HepG2 (cell line): ENCODE measurements around the gene GSTM1. TPM values are rescaled to one million over a fixed set of nuclear protein-coding genes. Genes with fewer than 3 reads are reported as not detected.

Experiments used
- ATAC-seq: fragments of 200-7000 bp; cut with Tn5 transposase; 3 replicates; pipeline ENCODE4 v1.9.1; 2020; ENCODE audit warnings: mild to moderate bottlenecking, moderate library complexity
- BruUV-seq: library from RNA; stranded (reverse); fragments of 400-500 nt; replicated peaks from 2 replicates; lab custom pipeline; 2021; lab: Mats Ljungman, UMichigan
- CTCF ChIA-PET: fragments of 300-600 bp; formaldehyde crosslinking; extraction: SDS; loops from one replicate; lab custom pipeline; 2021; ENCODE audit warnings: low total read pairs, inconsistent platforms, low intra/inter-chr PET ratio; lab: Yijun Ruan, JAX
- POLR2A ChIA-PET: fragments of 350-600 bp; sonication (Branson Sonifier 250); formaldehyde crosslinking; loops from one replicate; lab custom pipeline; 2020; ENCODE audit warnings: antibody characterized with exemption, inconsistent platforms; lab: Yijun Ruan, JAX
- DNase-seq: peaks from one replicate; pipeline ENCODE4 v3.0.0-alpha.2; 2015; ENCODE audit warnings: low spot score
- FAIRE-seq: peaks from 3 replicates; lab custom pipeline; 2011; peaks lifted over from hg19 to GRCh38; lab: Jason Lieb, UNC
- H2AFZ ChIP-seq: one replicate; pipeline ENCODE4 v1.6.1; 2011; ENCODE audit warnings: low read length, inconsistent platforms
- H3K27ac ChIP-seq: fragments of 300-600 bp; 3 replicates; pipeline ENCODE4 v1.8.0; 2011; ENCODE audit warnings: mixed run types, mild to moderate bottlenecking, mixed read lengths, low read length, inconsistent platforms; ENCODE audit not compliant: insufficient read depth; ENCODE audit errors: extremely low read length
- H3K27me3 ChIP-seq, 2 experiments: fragments of 200-600 bp in 1 of 2; 2 replicates in 1 of 2; 3 replicates in 1 of 2; pipeline versions ENCODE4 v1.6.0 to v1.8.0; 2011; ENCODE audit warnings: low read length in 2 of 2, mild to moderate bottlenecking in 2 of 2, moderate library complexity in 2 of 2, inconsistent platforms in 1 of 2; ENCODE audit not compliant: insufficient read depth in 2 of 2, control insufficient read depth in 1 of 2
- H3K36me3 ChIP-seq, 2 experiments: fragments of 200-600 bp in 1 of 2; replicated peaks in 1 of 2; 2 replicates in 1 of 2; 3 replicates in 1 of 2; pipeline versions ENCODE4 v1.5.1 to v1.8.0; 2011; ENCODE audit warnings: low read length in 2 of 2, inconsistent platforms in 1 of 2; ENCODE audit not compliant: insufficient read depth in 2 of 2, control insufficient read depth in 1 of 2
- H3K4me1 ChIP-seq: 2 replicates; pipeline ENCODE4 v1.5.1; 2012; ENCODE audit warnings: low read length, inconsistent platforms; ENCODE audit not compliant: insufficient read depth
- H3K4me2 ChIP-seq: 2 replicates; pipeline ENCODE4 v1.6.0; 2011; ENCODE audit warnings: low read depth, low read length, inconsistent platforms
- H3K4me3 ChIP-seq, 3 experiments: fragments of 200-600 bp in 1 of 3; sonication (generic), shearing (Covaris generic) in 1 of 3; replicated peaks in 1 of 3; 2 replicates each; pipeline ENCODE4 v1.5.1; 2011 to 2016; ENCODE audit warnings: low read length in 3 of 3, inconsistent platforms in 2 of 3, low read depth in 2 of 3, mild to moderate bottlenecking in 2 of 3, control low read depth in 1 of 3, mixed read lengths in 1 of 3; ENCODE audit not compliant: insufficient read depth in 1 of 3
- H3K79me2 ChIP-seq: one replicate; pipeline ENCODE4 v1.6.1; 2011; ENCODE audit warnings: low read length, inconsistent platforms; ENCODE audit not compliant: insufficient read depth
- H3K9ac ChIP-seq: 2 replicates; pipeline ENCODE4 v1.6.0; 2011; ENCODE audit warnings: mild to moderate bottlenecking, low read depth, low read length, inconsistent platforms; ENCODE audit not compliant: insufficient read depth
- H3K9me3 ChIP-seq: 2 replicates; pipeline ENCODE4 v1.5.1; 2012; ENCODE audit warnings: mild to moderate bottlenecking, low read length
- H4K20me1 ChIP-seq: 2 replicates; pipeline ENCODE4 v1.6.0; 2011; ENCODE audit warnings: inconsistent platforms, mild to moderate bottlenecking, low read length, moderate library complexity; ENCODE audit not compliant: insufficient read depth
- FOXK1 ChIP-seq: sonication (generic); formaldehyde crosslinking; IDR thresholded peaks from 2 replicates; pipeline ENCODE4 v1.4.0; 2020; ENCODE audit warnings: low read depth, missing genetic modification reagents, borderline replicate concordance
- FOXO1 ChIP-seq: sonication (generic); formaldehyde crosslinking; IDR thresholded peaks from 2 replicates; pipeline ENCODE4 v1.4.0; 2020; ENCODE audit warnings: missing genetic modification reagents
- HNRNPL ChIP-seq: fragments of 200-400 bp; formaldehyde crosslinking; IDR thresholded peaks from 2 replicates; pipeline ENCODE4 v1.6.1; 2017; ENCODE audit warnings: mild to moderate bottlenecking, low read depth, low read length
- KLF6 ChIP-seq: IDR thresholded peaks from 2 replicates; pipeline ENCODE4 v1.8.0; 2016; ENCODE audit warnings: missing biosample characterization, missing genetic modification reagents
- MATR3 ChIP-seq: sonication (generic); formaldehyde crosslinking; IDR thresholded peaks from 2 replicates; pipeline ENCODE4 v1.4.0; 2020; ENCODE audit warnings: missing genetic modification reagents
- NCOR1 ChIP-seq: fragments of 200-600 bp; sonication (generic); IDR thresholded peaks from 2 replicates; pipeline ENCODE4 v1.7.0; 2017; ENCODE audit warnings: antibody characterized with exemption, low read length, borderline replicate concordance
- PRDM15 ChIP-seq: sonication (generic); formaldehyde crosslinking; IDR thresholded peaks from 2 replicates; pipeline ENCODE4 v1.4.0; 2020; ENCODE audit warnings: missing genetic modification reagents
- TFAP4 ChIP-seq: sonication (generic); IDR thresholded peaks from 2 replicates; pipeline ENCODE4 v1.6.1; 2016; ENCODE audit warnings: low read depth, borderline replicate concordance
- TOE1 ChIP-seq: sonication (generic); formaldehyde crosslinking; IDR thresholded peaks from 2 replicates; pipeline ENCODE4 v1.4.0; 2020; ENCODE audit warnings: mild to moderate bottlenecking, missing genetic modification reagents
- ZNF24 ChIP-seq: fragments of 450-650 bp; IDR thresholded peaks from 2 replicates; pipeline ENCODE4 v1.6.1; 2017; ENCODE audit warnings: antibody characterized with exemption, mild to moderate bottlenecking
- ZNF510 ChIP-seq: sonication (generic); formaldehyde crosslinking; IDR thresholded peaks from 2 replicates; pipeline ENCODE4 v1.4.0; 2020; ENCODE audit warnings: low read depth, mild to moderate bottlenecking, missing genetic modification reagents
- ZNF790 ChIP-seq: sonication (generic); formaldehyde crosslinking; IDR thresholded peaks from 2 replicates; pipeline ENCODE4 v1.8.0; 2022; ENCODE audit warnings: missing genetic modification reagents, mild to moderate bottlenecking, borderline replicate concordance
- ZNF883 ChIP-seq: sonication (generic); formaldehyde crosslinking; IDR thresholded peaks from 2 replicates; pipeline ENCODE4 v1.5.1; 2020; ENCODE audit warnings: mild to moderate bottlenecking, missing genetic modification reagents; ENCODE audit errors: not compliant biosample characterization
- WGBS: methylation state at CpG from one replicate; pipeline ENCODE4 v1.1.6; 2017; ENCODE audit warnings: low lambda C conversion rate; 5-methylcytosine and 5-hydroxymethylcytosine counted together
- in situ Hi-C: cut with HindIII; loops from 2 replicates; pipeline ENCODE4 v1.10.0; 2017; ENCODE audit warnings: low pct_unique_long_range_greater_than_20kb; ENCODE audit not compliant: extremely low pct_ligation_motif_present
- intact Hi-C: fragments of 100-400 bp; cut with micrococcal nuclease; formaldehyde crosslinking; loops from one replicate; pipeline ENCODE4 v1.10.0; 2022; ENCODE audit not compliant: unreplicated experiment
- polyA plus RNA-seq, 8 experiments: library from polyadenylated mRNA; depleted of rRNA in 3 of 8; stranded (reverse) in 7 of 8; unstranded in 1 of 8; fragments of >200 nt; fragmentation: Illumina TruSeq in 4 of 8; extraction: Trizol in 4 of 8; gene quantifications; 2 replicates each; pipeline versions ENCODE4 v1.2.1 to v1.2.3, GENCODE V29; 2011 to 2016; ENCODE audit warnings: low read depth in 4 of 8, missing spikeins in 1 of 8, mixed read lengths in 1 of 8; ENCODE audit not compliant: insufficient read depth in 1 of 8
- total RNA-seq, 5 experiments: library from RNA; depleted of rRNA; stranded (reverse); fragments of >200 nt; fragmentation: Illumina TruSeq; extraction: Trizol; gene quantifications; 2 replicates each; pipeline ENCODE4 v1.2.3, GENCODE V29; 2016; ENCODE audit warnings: low read depth in 1 of 5

GSTM1 gene
- total and polyA plus RNA-seq, 2 of the 13 experiments (the other 11 are each of a cell fraction or from before 2014, with no cell fraction given), result 0.42 TPM; not detected in 1

- no peak for ATAC-seq
- H3K4me3 ChIP-seq, result no peak overlapping the region
- 56% methylated on average over 5 of the region's 5 CpGs for WGBS
- no peaks in the 10 kb centered on the region for H3K79me2 ChIP-seq
- H3K9me3 ChIP-seq, result no peaks in the 10 kb centered on the region
- no peak overlapping the region for H3K9ac ChIP-seq
- no peak overlapping the region for H3K4me2 ChIP-seq
- DNase-seq, result no peak
- peaks cover 3 to 35% of the 10 kb centered on the region in 2 experiments; a peak in 3 of 5 replicates for H3K27me3 ChIP-seq
- H4K20me1 ChIP-seq, result no peaks in the 10 kb centered on the region
- H3K36me3 ChIP-seq, result no peaks in the 10 kb centered on the region
- no peak overlapping the region for H3K27ac ChIP-seq
- TF ChIP-seq TOE1 (CRISPR knock-in tag) (no peak), ZNF883 (no peak), KLF6 (CRISPR knock-in tag) (no peak), PRDM15 (CRISPR knock-in tag) (no peak), ZNF24 (no peak), ZNF510 (no peak), ZNF790 (no peak), HNRNPL (no peak), NCOR1 (no peak), MATR3 (CRISPR knock-in tag) (no peak), FOXK1 (CRISPR knock-in tag) (no peak), TFAP4 (no peak), FOXO1 (CRISPR knock-in tag) (no peak)
- no peak overlapping the region for H2AFZ ChIP-seq
- FAIRE-seq, result no peak
- intact Hi-C loops (loop anchor here (1.0 to 10.0 kb wide), 2 partner anchors 56 to 267 kb away; partner anchors contain the start of gene AHCYL1), in situ Hi-C loops (loop anchor here (5.0 to 10.0 kb wide), 3 partner anchors 53 to 173 kb away; partner anchors contain the start of genes GNAI3 and GSTM2)
- no peaks in the 10 kb centered on the region for H3K4me1 ChIP-seq
- ChIA-PET POLR2A (no interaction called here), CTCF (interaction anchor here (1.3 to 2.6 kb wide), 2 partner anchors 56 to 59 kb away, joined by 5 to 15 read pairs; no protein-coding TSS in a partner anchor)
- no TSS peak for BruUV-seq
Measured at GRCh38 chr1:109717729-109718128, 30.1 kb downstream of the GSTM1 start.
